Measurements from ENCODE around the gene ZDHHC4. TPM values are rescaled to one million over a fixed set of nuclear protein-coding genes. Genes with fewer than 3 reads are reported as not detected.

ZDHHC4 gene
- total RNA-seq, 3 donors from 2014 or later (not counting 1 experiment from before 2014, with no cell fraction given) = 29.4 to 37.6 (median 35.3) TPM

DNA sequence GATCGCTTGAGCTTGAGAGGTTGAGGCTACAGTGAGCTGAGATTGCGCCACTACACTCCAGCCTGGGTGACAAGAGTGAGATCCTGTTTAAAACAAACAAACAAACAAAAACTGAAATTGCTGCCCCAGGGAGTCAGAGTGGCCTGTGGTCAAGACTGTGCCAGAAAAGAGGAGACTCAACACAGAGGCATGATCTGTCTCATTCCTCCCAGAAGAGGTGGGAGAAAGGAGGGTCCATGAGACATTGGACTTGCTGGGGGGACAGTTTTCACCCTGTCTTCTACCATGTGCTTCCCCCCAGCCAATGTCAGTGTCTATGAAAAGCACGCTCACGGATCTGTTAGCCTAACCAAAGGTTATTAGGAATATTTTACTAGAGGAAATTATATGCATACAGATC is 41.4 kb downstream of the ZDHHC4 start:
- peaks cover 4% of the 10 kb centered on the region for H3K36me3 ChIP-seq (ENCODE audit: control insufficient read depth, insufficient read depth, low read length)
- Mint-ChIP-seq H3K36me3 (peaks cover 7% of the 10 kb centered on the region), H3K27ac (no peak overlapping the region), H3K4me1 (peaks cover 38 to 41% of the 10 kb centered on the region in 2 donors), H3K4me3 (no peak overlapping the region), H3K9me3 (no peaks in the 10 kb centered on the region), H3K27me3 (ENCODE audit: low read depth in 2 of 2) (peaks cover 0 to 3% of the 10 kb centered on the region in 2 donors)
- TF ChIP-seq, protein P1, sequence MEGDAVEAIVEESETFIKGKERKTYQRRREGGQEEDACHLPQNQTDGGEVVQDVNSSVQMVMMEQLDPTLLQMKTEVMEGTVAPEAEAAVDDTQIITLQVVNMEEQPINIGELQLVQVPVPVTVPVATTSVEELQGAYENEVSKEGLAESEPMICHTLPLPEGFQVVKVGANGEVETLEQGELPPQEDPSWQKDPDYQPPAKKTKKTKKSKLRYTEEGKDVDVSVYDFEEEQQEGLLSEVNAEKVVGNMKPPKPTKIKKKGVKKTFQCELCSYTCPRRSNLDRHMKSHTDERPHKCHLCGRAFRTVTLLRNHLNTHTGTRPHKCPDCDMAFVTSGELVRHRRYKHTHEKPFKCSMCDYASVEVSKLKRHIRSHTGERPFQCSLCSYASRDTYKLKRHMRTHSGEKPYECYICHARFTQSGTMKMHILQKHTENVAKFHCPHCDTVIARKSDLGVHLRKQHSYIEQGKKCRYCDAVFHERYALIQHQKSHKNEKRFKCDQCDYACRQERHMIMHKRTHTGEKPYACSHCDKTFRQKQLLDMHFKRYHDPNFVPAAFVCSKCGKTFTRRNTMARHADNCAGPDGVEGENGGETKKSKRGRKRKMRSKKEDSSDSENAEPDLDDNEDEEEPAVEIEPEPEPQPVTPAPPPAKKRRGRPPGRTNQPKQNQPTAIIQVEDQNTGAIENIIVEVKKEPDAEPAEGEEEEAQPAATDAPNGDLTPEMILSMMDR (IDR thresholded peaks at IDR 0.05) = no peak
- peaks cover 51% of the 10 kb centered on the region for H3K4me1 ChIP-seq (ENCODE audit: control insufficient read depth, insufficient read depth, low read length)
- ATAC-seq (no peak), DNase-seq (no peak)
- no peak overlapping the region for H3K27ac ChIP-seq (ENCODE audit: low read length)
- H3K9me3 ChIP-seq (ENCODE audit: control insufficient read depth, insufficient read depth, low read length) = no peaks in the 10 kb centered on the region
- 100% methylated on average over 3 of the region's 4 CpGs for WGBS (ENCODE audit: insufficient coverage)
- intact Hi-C loops (cut with micrococcal nuclease) = no loop called here
- no peak overlapping the region for H3K4me3 ChIP-seq (ENCODE audit: low read length)
- no peaks in the 10 kb centered on the region for H3K27me3 ChIP-seq (ENCODE audit: control insufficient read depth, insufficient read depth, low read length)

GRCh38 chr7:6619961-6620360 is 42.7 kb downstream of the ZDHHC4 start:
- Histone ChIP-seq H3K4me1 (ENCODE audit: control insufficient read depth, insufficient read depth, low read length) (peaks cover 61% of the 10 kb centered on the region), H3K27me3 (ENCODE audit: control insufficient read depth, insufficient read depth, low read length) (no peaks in the 10 kb centered on the region), H3K4me3 (ENCODE audit: low read length) (no peak overlapping the region), H3K36me3 (ENCODE audit: control insufficient read depth, insufficient read depth, low read length) (peaks cover 4% of the 10 kb centered on the region), H3K27ac (ENCODE audit: low read length) (no peak overlapping the region), H3K9me3 (ENCODE audit: control insufficient read depth, insufficient read depth, low read length) (no peaks in the 10 kb centered on the region)
- intact Hi-C loops (cut with micrococcal nuclease) = no loop called here
- peaks cover 43 to 46% of the 10 kb centered on the region in 2 donors for H3K4me1 Mint-ChIP-seq
- H3K27ac Mint-ChIP-seq = no peak overlapping the region
- 57% methylated on average over 2 of the region's 3 CpGs for WGBS (ENCODE audit: insufficient coverage)
- H3K27me3 Mint-ChIP-seq (ENCODE audit: low read depth in 2 of 2) = no peaks in the 10 kb centered on the region
- no peak overlapping the region for H3K4me3 Mint-ChIP-seq
- ATAC-seq = no peak
- no peaks in the 10 kb centered on the region for H3K9me3 Mint-ChIP-seq
- TF ChIP-seq, protein P1 (IDR thresholded peaks at IDR 0.05) = no peak
- H3K36me3 Mint-ChIP-seq = peaks cover 7% of the 10 kb centered on the region
- peak in 1 of 2 donors; percentile 36 for DNase-seq

GRCh38 chr7:6621195-6622133 is 44.2 kb downstream of the ZDHHC4 start:
- H3K4me1 Mint-ChIP-seq = peaks cover 38 to 39% of the 10 kb centered on the region in 2 donors
- ATAC-seq = no peak
- H3K27me3 ChIP-seq (ENCODE audit: control insufficient read depth, insufficient read depth, low read length) = no peaks in the 10 kb centered on the region

More at GRCh38 chr7:6621195-6622133, 44.2 kb downstream of the ZDHHC4 start:
- H3K27ac ChIP-seq (ENCODE audit: low read length) = no peak overlapping the region
- WGBS (ENCODE audit: insufficient coverage) = 79% methylated on average over 20 of the region's 20 CpGs
- Mint-ChIP-seq H3K4me3 (peak overlapping the region; percentile 55), H3K36me3 (peaks cover 7% of the 10 kb centered on the region), H3K27ac (no peak overlapping the region), H3K27me3 (ENCODE audit: low read depth in 2 of 2) (no peaks in the 10 kb centered on the region), H3K9me3 (no peaks in the 10 kb centered on the region)
- H3K9me3 ChIP-seq (ENCODE audit: control insufficient read depth, insufficient read depth, low read length) = no peaks in the 10 kb centered on the region
- DNase-seq = peak in 1 of 2 donors; percentile 37
- H3K4me3 ChIP-seq (ENCODE audit: low read length) = no peak overlapping the region
- intact Hi-C loops (cut with micrococcal nuclease) = no loop called here
- peaks cover 58% of the 10 kb centered on the region for H3K4me1 ChIP-seq (ENCODE audit: control insufficient read depth, insufficient read depth, low read length)
- TF ChIP-seq, protein P1 (IDR thresholded peaks at IDR 0.05) = no peak
- H3K36me3 ChIP-seq (ENCODE audit: control insufficient read depth, insufficient read depth, low read length) = peaks cover 4% of the 10 kb centered on the region

All from natural killer cell (primary cell).